NCI-H1105 (cell line): ENCODE measurements around the gene RAB29.
"Not testable (repeated sequence)": the region's sequence is repeated elsewhere in the genome, so short reads cannot be mapped to it uniquely, and the experiment has no call there.

ENCODE experiments used
- DNase-seq: peaks from one replicate; lab custom pipeline; 2025; lab: John Stamatoyannopoulos, UW

Gene RAB29

GRCh38 chr1:205763980-205764379, 11.3 kb downstream of the RAB29 start:
- DNase-seq = no peak

DNA sequence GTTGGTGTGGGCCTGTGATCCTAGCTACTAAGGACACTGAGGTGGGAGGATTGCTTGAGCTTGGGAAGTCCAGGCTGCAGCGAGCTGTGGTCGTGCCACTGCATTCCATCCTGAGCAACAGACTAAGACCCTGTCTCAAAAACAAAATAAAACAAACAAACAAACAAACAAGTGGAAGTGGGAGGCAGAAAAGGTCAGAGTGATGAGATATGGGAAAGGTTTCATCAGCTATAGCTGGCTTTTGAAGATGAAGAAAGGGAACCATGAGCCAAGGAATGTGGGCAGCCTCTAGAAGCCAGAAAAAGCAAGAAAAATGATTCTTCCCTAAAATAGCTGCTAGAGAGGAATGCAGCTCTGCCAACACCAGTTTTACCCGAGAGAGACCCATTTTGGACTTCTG, 14.7 kb downstream of the RAB29 start:
- no peak for DNase-seq

- DNase-seq = no peak
These were observed 18.7 kb downstream of the RAB29 start for GRCh38 chr1:205756552-205756951.

- DNase-seq = no peak
These were observed 20.4 kb downstream of the RAB29 start for GRCh38 chr1:205754857-205755256.

DNA sequence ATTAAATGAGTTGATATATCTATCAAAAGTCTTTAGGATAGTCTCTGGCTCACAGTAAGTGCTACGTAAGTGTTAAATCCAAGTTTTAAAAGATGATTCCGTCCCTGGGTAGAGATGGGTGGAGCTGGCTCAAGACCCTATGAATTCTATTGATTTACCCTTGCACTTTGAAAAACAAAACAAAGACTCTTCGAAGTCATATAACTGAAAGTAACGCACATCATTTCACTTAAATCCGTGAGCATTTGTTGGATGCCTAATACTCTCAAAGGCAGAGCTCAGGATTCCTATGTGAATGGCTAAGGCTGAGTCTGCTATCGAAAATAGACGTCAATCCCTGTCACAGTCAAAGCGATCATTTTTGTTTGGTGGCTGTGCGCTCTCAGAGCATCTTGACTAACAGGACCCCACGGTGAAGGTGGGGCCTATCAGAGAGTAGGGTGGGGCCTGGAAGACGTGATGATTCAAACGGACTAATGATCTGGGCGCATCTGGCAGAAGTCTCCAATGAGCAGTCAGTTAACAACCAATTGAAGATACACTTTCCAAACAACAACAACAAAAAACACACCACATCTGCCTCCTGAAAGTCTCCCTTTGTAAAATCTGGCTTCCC, 24.1 kb downstream of the RAB29 start:
- no peak for DNase-seq

DNA sequence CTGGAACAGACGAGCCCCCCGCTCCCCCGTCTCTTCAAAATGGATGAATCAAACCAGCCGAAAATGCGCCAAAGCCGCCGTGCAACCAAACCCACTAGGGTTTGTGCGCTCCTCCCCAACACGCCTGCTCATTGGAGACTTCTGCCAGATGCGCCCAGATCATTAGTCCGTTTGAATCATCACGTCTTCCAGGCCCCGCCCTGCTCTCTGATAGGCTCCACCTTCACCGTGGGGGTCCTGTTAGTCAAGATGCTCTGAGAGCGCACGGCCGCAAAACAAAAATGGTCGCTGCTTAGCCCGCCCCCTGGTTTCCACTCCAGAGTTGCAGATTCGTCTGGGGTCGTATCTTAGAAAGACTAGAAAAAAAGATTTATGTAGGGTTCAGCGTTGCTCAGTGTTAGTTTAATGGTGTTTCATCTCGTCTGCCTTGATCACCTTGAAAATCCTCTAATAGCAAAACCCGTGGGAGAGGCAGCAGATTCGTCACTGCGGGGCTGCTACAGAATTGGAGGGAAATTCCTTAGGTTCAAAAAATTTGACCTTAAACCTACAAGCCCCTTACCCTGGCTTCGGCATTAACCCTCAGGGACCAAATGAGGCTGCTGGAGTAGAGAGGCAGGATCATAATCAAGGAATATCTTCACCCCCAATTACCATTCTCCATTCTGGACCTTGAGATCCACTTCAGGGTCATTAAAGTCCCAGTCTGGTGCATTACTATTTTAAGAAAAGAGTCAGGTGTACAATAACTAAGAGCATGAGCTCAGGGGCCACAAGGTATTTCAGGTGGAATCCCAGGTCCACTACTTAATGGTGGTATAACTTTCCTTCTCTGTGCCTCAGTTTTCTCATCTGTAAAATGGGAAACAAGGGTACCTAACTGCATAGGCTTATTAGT, 24.9 kb downstream of the RAB29 start, which contains the start of gene NUCKS1:
Gene NUCKS1, minus strand, starts transcription at position 45 of the 898 bp plus-strand sequence. CDS start 209 bp downstream, outside the sequence.
- peak; percentile 99 for DNase-seq

DNA sequence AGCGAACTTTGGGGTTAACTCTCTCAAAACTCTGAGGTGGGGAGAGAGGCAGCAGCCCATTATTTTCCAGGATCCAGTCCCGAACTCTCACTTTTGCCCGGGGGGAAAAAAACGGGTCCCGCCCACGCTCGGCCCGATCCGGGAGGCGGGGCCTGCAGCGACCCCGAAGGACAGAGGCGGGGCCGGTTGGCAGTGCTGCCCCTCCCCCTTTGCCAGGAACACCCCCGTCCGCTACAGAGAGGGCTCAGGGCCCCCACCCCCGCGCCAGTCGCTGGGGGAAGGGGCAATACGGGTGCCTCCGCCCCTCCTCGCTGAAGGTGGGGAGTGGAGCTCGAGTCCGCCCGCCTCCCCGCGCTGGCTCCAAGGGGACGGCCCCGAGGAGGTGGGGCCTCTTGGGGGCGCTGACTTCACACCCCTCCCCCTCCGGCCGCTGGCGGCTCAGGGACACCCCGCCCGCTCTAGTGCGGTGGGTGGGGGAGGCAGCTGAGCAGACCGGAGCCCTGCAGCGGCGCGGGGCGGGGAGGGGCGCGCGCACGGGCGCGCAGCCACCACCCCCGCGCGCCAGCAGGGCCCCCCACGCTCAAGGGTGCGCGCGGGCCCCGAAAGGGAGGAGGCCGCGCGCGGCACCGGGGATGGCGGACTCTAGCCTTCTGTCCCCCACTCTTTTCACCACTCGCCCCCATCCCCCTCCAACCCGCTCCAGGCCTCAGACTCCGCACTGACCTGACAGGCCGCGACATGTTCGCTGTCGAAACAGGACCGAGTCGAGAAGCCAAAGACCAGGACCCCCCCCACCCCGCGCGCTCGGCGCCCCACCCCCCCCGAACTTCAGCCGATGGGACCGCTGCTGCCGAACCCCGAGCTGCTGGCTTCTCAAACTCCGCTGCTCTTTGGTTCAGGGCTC, 25.8 kb downstream of the RAB29 start:
- peak; percentile 94 for DNase-seq

GRCh38 chr1:205748403-205749233, 26.7 kb downstream of the RAB29 start:
- peak; percentile 15 for DNase-seq

DNA sequence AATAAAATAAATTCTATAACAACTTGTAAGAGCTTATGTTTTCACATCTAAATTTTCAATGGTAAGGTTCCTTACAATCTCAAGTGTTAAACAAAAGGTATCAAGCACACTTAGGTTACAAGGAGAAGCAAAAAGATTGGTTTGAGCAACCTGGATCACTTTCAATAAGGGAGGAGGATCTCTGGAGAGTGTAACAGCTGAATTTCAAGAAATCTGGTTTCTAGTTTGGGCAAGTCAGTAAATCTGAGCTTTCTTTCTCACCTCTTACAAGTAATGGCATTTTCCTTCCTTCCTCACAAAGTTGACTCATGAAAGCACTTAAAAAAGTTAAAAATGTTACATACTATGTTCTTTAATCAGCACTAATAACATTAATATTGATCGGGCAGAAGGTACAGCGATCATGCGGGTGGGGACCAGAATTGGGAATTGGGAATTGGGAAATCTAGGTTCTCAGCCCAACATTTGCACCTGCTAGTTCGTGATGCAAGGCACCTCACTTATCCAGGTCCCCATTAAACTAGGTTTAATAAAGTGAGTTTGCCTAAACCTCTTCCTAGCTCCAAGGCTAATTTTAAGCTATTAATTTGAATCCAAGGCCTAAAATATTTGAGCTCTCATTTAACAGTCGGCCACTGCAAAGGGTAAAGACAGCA, 28.4 kb downstream of the RAB29 start:
- no peak for DNase-seq

GRCh38 chr1:205744403-205744802, 30.9 kb downstream of the RAB29 start:
- no peak for DNase-seq

DNA sequence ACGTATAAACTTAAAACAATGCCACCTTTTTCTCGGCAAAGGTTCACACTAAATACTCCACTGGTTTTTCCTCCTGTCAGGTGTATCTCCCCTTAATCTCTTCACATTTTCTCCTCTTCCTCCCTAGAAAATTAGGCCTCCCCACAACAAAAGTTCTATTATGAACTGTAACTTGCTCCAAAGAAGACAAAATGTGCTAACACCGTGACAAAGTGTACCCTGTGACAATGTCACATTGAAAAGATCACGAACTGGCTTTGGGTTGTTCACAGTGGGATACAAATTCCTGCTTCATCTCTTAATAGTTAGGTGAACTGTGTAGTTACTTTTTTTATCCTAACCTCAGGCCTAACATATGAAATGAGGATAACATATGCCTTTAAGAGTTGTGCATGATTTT, 31.3 kb downstream of the RAB29 start:
- DNase-seq = no peak

DNA sequence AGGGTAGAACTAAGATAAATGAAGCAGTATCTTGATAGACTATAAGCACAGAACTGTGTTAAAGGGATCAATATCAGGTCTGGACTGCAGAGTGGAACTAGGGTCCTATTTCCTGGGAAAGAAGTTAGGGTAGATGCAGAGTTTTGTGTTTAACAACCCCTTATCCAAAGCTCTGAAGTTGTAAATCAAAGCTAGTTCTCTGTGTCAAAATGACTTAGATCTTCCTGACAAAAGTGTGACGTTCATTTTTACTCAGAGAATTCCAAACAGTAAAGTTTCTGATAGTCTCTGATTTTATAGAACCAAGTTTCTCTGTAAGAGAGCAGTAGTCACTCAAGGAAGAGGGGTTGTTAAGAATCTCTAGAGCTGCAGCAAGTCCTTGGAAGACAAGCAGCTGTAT, 33.6 kb downstream of the RAB29 start:
- no peak for DNase-seq

DNA sequence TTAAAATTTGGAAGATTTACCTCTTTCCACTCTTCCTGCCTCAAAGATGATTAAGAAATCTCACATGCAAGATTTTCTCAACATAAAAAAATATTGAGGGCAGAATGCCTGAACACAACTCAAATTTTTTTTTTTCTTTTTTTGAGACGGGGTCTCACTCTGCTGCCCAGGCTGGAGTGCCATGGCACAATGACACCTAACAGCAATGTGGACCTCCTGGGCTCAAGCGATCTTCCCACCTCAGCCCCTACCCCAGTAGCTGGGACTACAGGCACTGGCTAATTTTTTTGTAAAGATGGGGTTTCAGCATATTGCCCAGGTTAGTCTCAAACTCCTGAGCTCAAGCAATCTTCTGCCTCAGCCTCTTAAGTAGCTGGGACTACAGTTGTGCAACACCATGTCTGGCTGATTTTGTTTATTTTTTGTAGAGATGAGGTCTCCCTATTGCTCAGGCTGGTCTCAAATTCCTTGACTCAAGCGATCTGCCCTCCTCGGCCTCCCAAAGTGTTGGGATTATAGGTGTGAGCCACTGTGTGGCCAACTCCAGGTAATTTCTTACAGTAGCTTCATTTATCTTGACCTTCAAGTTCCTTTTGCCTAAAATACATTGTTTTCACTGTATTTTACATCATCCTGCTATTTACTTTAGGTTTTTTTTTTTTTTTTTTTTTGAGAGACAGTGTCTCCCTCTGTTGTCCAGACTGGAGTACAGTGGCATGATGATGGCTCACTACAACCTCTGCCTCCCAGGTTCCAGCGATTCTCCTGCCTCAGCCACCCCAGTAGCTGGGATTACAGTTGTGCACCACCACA, 35.7 kb downstream of the RAB29 start:
- no peak for DNase-seq

DNA sequence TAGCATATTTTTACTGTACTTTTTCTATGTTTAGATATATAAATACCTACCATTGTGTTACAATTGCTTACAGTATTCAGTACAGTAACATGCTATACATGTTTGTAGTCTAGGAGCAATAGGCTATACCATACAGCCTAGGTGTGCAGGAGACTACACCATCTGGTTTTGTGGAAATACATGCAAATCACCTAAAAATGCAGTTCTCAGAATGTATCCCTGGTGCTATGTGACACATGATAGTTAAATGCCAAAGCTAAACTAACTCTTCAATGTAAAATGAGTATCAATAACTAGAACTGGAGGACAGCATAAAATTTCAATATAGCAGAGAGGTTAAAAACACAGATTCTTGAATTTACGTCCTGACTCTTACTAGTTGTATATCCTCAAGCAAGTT, 40.1 kb downstream of the RAB29 start:
- DNase-seq = no peak

- no peak for DNase-seq
These were observed 41.7 kb downstream of the RAB29 start for GRCh38 chr1:205733438-205734175.

GRCh38 chr1:205729945-205730610, 45.2 kb downstream of the RAB29 start:
- no peak for DNase-seq

DNA sequence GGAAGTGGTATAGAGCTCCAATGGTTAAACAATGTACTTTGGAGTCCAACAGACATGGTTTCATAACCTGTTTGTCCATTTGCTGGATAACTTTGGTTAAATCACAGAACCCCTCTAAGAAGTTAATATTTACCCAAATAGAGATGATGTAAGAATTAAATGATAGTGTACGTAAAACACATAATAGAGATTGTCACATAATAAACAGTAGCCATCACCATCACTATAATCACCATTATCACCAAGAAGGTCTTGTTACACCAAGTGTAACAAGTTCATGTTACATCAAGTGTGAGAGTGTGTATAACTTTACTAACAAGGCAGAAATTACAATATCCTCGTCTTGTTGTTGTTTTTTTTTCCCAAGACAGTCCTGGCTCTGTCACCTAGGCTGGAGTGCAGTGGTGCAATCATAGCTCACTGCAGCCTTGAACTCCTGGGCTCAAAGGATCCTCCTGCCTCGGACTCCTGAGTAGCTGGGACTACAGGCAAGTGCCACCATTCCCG, 48.6 kb downstream of the RAB29 start:
- no peak for DNase-seq

GRCh38 chr1:205725514-205725913, 49.8 kb downstream of the RAB29 start:
- no peak for DNase-seq

DNA sequence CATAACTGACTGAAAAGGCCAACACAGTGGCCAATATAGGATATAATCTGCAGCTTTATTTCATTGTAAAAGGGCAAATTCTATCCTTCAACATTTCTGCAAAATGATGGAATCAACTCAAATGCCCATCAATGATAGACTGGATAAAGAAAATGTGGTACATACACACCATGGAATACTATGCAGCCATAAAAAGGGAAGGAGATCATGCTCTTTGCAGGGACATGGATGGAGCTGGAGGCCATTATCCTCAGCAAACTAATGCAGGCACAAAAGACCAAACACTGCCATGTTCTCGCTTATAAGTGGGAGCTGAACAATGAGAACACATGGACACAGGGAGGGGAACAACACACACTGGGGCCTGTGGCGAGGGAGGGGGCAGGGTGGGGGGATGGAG, 54.5 kb downstream of the RAB29 start:
- DNase-seq = not testable (repeated sequence)
